Glomerular endothelial cell (primary cell): ENCODE measurements around the gene TFB2M. TPM values are rescaled to one million over a fixed set of nuclear protein-coding genes. Genes with fewer than 3 reads are reported as not detected.

Experiments
- DNase-seq: peaks from one replicate; pipeline ENCODE4 v3.0.0-alpha.2; 2011; ENCODE audit warnings: low read depth, low spot score; ENCODE audit errors: extremely low read depth
- total RNA-seq: library from RNA; depleted of rRNA; stranded (reverse); fragments of >200 nt; gene quantifications from 2 replicates; pipeline ENCODE4 v1.2.3, GENCODE V29; 2015

TFB2M gene
- total RNA-seq, 1 donor from 2014 or later, result 15.1 TPM

GRCh38 chr1:246515390-246516005 lies 50.6 kb downstream of the TFB2M start:
- DNase-seq, result no peak

DNA sequence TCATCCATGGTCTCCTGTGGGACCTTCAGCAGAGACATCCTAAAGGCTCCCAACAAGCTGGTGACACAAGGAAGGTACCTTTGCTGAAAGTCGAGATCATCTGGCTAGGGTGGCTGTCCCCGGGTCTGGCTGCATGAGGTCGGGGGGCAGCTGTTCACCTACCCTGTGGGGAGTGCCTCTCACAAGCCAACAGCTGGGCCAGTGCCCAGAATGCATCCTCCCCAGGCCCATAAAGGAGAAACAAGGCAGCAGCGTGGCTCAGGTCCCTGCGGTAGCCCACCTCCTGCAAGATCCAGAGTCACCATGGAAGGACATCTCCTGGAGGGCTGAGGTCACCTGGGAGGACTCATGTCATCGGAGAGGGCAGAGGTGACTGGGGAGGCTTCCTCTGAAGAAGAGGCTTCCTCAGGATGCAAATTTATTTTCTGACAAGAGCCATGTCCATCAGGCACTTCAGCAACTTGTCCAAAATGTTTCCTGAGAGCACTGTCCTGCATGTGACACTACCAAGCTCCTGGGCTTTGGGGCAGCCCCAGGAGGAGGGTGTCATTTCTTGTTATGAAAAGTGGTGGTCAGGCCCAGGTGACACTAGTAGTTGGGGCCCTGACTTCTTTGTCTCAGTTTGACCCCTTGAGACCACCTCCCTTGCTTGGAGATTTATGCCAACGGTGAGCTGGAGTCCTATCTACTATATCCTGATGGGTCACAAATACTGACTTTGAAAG lies 52.3 kb downstream of the TFB2M start:
- DNase-seq, result no peak

GRCh38 chr1:246513041-246513440 lies 53.0 kb downstream of the TFB2M start:
- no peak for DNase-seq

DNA sequence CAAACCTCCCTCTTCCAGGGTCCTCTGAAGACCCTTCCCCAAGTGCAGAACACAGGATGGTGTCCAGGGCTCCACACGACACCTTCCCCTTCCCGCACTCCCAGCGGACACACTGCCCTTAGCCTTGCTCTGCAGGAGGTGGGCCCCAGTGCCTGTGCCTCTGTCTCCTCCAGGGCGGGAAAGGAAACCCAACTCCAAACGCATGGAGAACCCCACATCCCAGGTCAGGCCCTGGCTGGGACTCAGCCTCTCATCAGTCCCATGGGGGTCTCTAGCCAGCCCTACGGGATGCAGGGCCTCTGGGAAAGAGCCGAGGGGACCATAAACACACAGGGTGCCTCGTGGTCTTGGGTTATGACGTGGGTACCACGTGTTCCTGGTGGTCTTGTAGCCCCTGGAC lies 53.4 kb downstream of the TFB2M start:
- DNase-seq, result no peak

GRCh38 chr1:246512230-246512629 lies 53.8 kb downstream of the TFB2M start:
- no peak for DNase-seq

GRCh38 chr1:246511203-246511602 lies 54.9 kb downstream of the TFB2M start:
- DNase-seq, result no peak

DNA sequence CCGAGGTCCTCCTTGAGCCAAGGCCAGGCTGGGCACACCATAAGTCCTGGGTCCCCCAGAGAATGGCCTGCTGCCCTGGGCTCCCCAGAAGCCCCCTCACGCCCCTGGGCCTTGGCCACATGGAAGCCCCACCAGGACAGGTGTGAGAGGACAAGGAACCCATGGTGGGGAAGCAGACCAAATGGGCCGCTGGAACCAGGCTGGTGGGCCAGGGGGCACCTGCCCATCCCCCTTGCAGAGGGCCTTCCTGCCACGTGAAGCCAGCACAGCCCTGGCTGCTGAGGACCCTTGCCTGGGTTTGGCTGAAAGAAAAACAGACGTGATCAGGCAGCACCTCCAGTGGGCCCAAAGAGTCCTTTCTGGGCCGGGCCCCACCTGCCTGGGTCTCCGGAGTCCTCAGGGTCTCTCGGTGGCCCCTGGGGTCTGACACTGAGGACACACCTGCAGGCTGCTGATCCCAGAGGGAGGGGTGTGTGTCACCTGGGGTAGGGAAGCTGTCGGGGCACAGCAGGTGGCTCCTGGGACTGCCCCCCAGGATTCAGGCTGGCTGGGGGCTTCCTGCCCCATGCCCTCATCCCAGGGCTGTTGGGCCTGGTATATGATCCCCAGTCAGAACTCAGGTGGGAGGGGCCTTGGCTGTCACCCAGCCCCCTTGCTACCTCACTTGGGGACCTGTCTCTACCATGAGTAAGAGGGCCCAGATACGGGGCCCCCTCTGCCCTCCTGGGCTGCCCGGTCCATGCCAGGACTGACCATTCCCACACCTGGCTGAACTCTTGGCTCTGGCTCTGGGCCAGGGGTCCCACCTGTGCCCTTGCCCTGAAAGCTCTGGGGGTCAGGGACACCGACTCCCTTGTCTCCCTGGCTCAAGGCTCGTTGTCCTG lies 55.7 kb downstream of the TFB2M start:
- no peak for DNase-seq

GRCh38 chr1:246508897-246509688 lies 57.0 kb downstream of the TFB2M start:
- no peak for DNase-seq

- DNase-seq, result no peak
These were observed 59.2 kb downstream of the TFB2M start, which contains the start of gene SMYD3 for GRCh38 chr1:246506674-246507481. TSS of gene SMYD3 (minus strand) at chr1:246507279.

GRCh38 chr1:246506367-246506673 lies 59.7 kb downstream of the TFB2M start:
- DNase-seq, result no peak

GRCh38 chr1:246503341-246503740 lies 62.7 kb downstream of the TFB2M start:
- no peak for DNase-seq

- DNase-seq, result peak; percentile 50
These were observed 68.6 kb downstream of the TFB2M start for GRCh38 chr1:246497331-246497915.

GRCh38 chr1:246492611-246493245 lies 73.3 kb downstream of the TFB2M start:
- DNase-seq, result peak; percentile 60

- no peak for DNase-seq
These were observed 74.5 kb downstream of the TFB2M start for GRCh38 chr1:246491551-246492053.

Other genes with a start within 250 kb of the TFB2M start
- 20.0 and 27.9 TPM in 2 replicates for gene SMYD3, start 59.0 kb downstream of the TFB2M start, total RNA-seq
- gene CNST, start 195 bp upstream of the TFB2M start, total RNA-seq, result 8.2 and 13.7 TPM in 2 replicates
- gene SCCPDH, start 158.1 kb upstream of the TFB2M start, total RNA-seq, result 31.4 and 36.3 TPM in 2 replicates